Measurements from ENCODE around the gene FADS1.

FADS1 gene

GRCh38 chr11:61816736-61817455 lies at the start of gene FADS1:
FADS1 (minus strand) TSS chr11:61817003; CDS start chr11:61816929, 74 bp downstream.
- DNase-seq: peak; percentile 58

GRCh38 chr11:61866231-61866957 lies 49.6 kb upstream of the FADS1 start:
- no peak for DNase-seq

- no peak for DNase-seq
These were observed 48.3 kb upstream of the FADS1 start for GRCh38 chr11:61864814-61865775.

GRCh38 chr11:61863548-61864081 lies 46.8 kb upstream of the FADS1 start:
- no peak for DNase-seq

- no peak for DNase-seq
These were observed 46.1 kb upstream of the FADS1 start for GRCh38 chr11:61862714-61863547.

GRCh38 chr11:61861634-61862033 lies 44.8 kb upstream of the FADS1 start:
- DNase-seq: no peak

- no peak for DNase-seq
These were observed 43.5 kb upstream of the FADS1 start for GRCh38 chr11:61860054-61860903.

GRCh38 chr11:61855939-61856680 lies 39.3 kb upstream of the FADS1 start:
- DNase-seq: no peak

- DNase-seq: no peak
These were observed 38.3 kb upstream of the FADS1 start for GRCh38 chr11:61854966-61855714.

GRCh38 chr11:61854206-61854895 lies 37.5 kb upstream of the FADS1 start:
- DNase-seq: no peak

GRCh38 chr11:61853698-61854169 lies 36.9 kb upstream of the FADS1 start:
- DNase-seq: no peak

GRCh38 chr11:61851900-61852295 lies 35.1 kb upstream of the FADS1 start:
- DNase-seq: no peak

- no peak for DNase-seq
These were observed 34.5 kb upstream of the FADS1 start for GRCh38 chr11:61851113-61851899.

GRCh38 chr11:61850687-61851086 lies 33.9 kb upstream of the FADS1 start:
- DNase-seq: no peak

GRCh38 chr11:61848631-61849030 lies 31.8 kb upstream of the FADS1 start:
- no peak for DNase-seq

- no peak for DNase-seq
These were observed 31.2 kb upstream of the FADS1 start for GRCh38 chr11:61847914-61848581.

- DNase-seq: no peak
These were observed 29.7 kb upstream of the FADS1 start for GRCh38 chr11:61846362-61847020.

Measured in NK-92 treated with Interleukin-12 subunit alpha and Interleukin-12 subunit beta, amount 100 ng/mL, for 24 hours (cell line).